Measurements from ENCODE around the gene COL11A1.

DNA sequence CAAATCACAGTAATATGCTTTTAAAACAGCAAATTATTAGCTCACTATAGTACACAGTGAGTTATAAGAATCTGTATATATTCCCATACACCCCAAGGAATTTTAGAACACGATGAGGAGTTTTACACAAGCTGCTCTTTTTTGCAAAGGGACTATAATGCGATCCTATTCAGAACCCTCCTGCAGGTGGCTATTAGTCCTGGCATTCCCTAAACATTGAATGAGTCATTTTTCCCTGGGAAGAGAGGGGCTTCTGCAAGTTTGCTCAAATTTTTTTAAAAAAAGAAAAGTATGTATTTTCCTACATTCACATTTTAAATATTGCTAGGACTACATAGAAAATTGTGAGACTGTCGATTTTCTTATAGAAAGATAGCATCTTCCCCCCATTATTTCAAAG lies 106.3 kb downstream of the COL11A1 start:
- TF ChIP-seq POLR2AphosphoS5 (IDR thresholded peaks at IDR 0.05; ENCODE audit: low read depth, low read length) (no peak), TAF1 (IDR thresholded peaks at IDR 0.05; ENCODE audit: borderline replicate concordance, insufficient read depth, low read length) (no peak), SIN3A (IDR thresholded peaks at IDR 0.05; ENCODE audit: borderline replicate concordance, insufficient read depth, low read length) (no peak)
- TF ChIP-seq, protein P1, sequence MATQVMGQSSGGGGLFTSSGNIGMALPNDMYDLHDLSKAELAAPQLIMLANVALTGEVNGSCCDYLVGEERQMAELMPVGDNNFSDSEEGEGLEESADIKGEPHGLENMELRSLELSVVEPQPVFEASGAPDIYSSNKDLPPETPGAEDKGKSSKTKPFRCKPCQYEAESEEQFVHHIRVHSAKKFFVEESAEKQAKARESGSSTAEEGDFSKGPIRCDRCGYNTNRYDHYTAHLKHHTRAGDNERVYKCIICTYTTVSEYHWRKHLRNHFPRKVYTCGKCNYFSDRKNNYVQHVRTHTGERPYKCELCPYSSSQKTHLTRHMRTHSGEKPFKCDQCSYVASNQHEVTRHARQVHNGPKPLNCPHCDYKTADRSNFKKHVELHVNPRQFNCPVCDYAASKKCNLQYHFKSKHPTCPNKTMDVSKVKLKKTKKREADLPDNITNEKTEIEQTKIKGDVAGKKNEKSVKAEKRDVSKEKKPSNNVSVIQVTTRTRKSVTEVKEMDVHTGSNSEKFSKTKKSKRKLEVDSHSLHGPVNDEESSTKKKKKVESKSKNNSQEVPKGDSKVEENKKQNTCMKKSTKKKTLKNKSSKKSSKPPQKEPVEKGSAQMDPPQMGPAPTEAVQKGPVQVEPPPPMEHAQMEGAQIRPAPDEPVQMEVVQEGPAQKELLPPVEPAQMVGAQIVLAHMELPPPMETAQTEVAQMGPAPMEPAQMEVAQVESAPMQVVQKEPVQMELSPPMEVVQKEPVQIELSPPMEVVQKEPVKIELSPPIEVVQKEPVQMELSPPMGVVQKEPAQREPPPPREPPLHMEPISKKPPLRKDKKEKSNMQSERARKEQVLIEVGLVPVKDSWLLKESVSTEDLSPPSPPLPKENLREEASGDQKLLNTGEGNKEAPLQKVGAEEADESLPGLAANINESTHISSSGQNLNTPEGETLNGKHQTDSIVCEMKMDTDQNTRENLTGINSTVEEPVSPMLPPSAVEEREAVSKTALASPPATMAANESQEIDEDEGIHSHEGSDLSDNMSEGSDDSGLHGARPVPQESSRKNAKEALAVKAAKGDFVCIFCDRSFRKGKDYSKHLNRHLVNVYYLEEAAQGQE (IDR thresholded peaks at IDR 0.05; ENCODE audit: insufficient read depth in 1 of 2, low read depth in 2 of 2, low read length in 2 of 2): no peak
